Stimulated activated CD8-positive, alpha-beta memory T cell treated with anti-CD3 and anti-CD28 coated beads, Interleukin-2, amount 100 ng/mL, for 1 hour (primary cell): Measurements from ENCODE around the gene PIH1D1.

Experiments used
- DNase-seq, 2 donors: peaks; one replicate each; pipeline ENCODE4 v3.0.0-alpha.2; 2020; ENCODE audit warnings: low read depth in 2 of 2

PIH1D1 gene

GRCh38 chr19:49451430-49452181 lies at the start of gene PIH1D1:
Gene PIH1D1, minus strand, starts transcription at chr19:49451814. Its CDS starts 240 bp downstream, at chr19:49451574.
- DNase-seq, result peak; percentile 86 to 87

GRCh38 chr19:49499030-49499670 lies 47.5 kb upstream of the PIH1D1 start:
- DNase-seq, result no peak

- DNase-seq, result no peak
Measured at GRCh38 chr19:49498475-49498874, 46.9 kb upstream of the PIH1D1 start.

GRCh38 chr19:49497789-49498103 lies 46.1 kb upstream of the PIH1D1 start:
- DNase-seq, result no peak

GRCh38 chr19:49497047-49497788 lies 45.6 kb upstream of the PIH1D1 start:
- peak; percentile 27 to 46 for DNase-seq

- no peak for DNase-seq
Measured at GRCh38 chr19:49496574-49497008, 45.0 kb upstream of the PIH1D1 start.

- DNase-seq, result no peak
Measured at GRCh38 chr19:49492573-49493405, 41.2 kb upstream of the PIH1D1 start.

GRCh38 chr19:49491804-49492572 lies 40.4 kb upstream of the PIH1D1 start:
- DNase-seq, result no peak

GRCh38 chr19:49491030-49491803 lies 39.6 kb upstream of the PIH1D1 start:
- DNase-seq, result no peak

- no peak for DNase-seq
Measured at GRCh38 chr19:49490287-49491029, 38.8 kb upstream of the PIH1D1 start.

- DNase-seq, result no peak
Measured at GRCh38 chr19:49489601-49490167, 38.1 kb upstream of the PIH1D1 start.

GRCh38 chr19:49488863-49489537 lies 37.4 kb upstream of the PIH1D1 start:
- no peak for DNase-seq

GRCh38 chr19:49488046-49488862 lies 36.6 kb upstream of the PIH1D1 start:
- no peak for DNase-seq

GRCh38 chr19:49487277-49488045 lies 35.8 kb upstream of the PIH1D1 start, which contains the start of gene RPL13A:
Gene RPL13A, plus strand, starts transcription at chr19:49487608. Its CDS starts 22 bp downstream, at chr19:49487630.
- peak; percentile 99 for DNase-seq

- no peak for DNase-seq
Measured at GRCh38 chr19:49486710-49487276, 35.2 kb upstream of the PIH1D1 start.

- DNase-seq, result no peak
Measured at GRCh38 chr19:49486232-49486631, 34.6 kb upstream of the PIH1D1 start.
